Stimulated activated CD4-positive, alpha-beta T cell treated with anti-CD3 and anti-CD28 coated beads, Interleukin-2, amount 100 ng/mL, for 48 hours (primary cell): Measurements from ENCODE around the gene FAM209B.
"Not testable (repeated sequence)": the region's sequence is repeated elsewhere in the genome, so short reads cannot be mapped to it uniquely, and the experiment has no call there.

Experiments
- DNase-seq, 2 donors: peaks; one replicate each; pipeline ENCODE4 v3.0.0-alpha.2; 2020

Gene FAM209B

GRCh38 chr20:56532946-56533345 lies at the start of gene FAM209B:
Gene FAM209B (plus strand): TSS chr20:56533246. CDS start chr20:56533342, 96 bp downstream.
- not testable (repeated sequence) for DNase-seq

GRCh38 chr20:56483970-56484369 lies 49.1 kb upstream of the FAM209B start:
- DNase-seq = no peak

- DNase-seq = no peak
Measured at GRCh38 chr20:56487216-56487615, 45.8 kb upstream of the FAM209B start.

- no peak for DNase-seq
Measured at GRCh38 chr20:56488566-56488965, 44.5 kb upstream of the FAM209B start.

- DNase-seq = no peak
Measured at GRCh38 chr20:56501116-56501515, 31.9 kb upstream of the FAM209B start.

- DNase-seq = no peak
Measured at GRCh38 chr20:56503916-56504315, 29.1 kb upstream of the FAM209B start.

GRCh38 chr20:56504373-56505005 lies 28.6 kb upstream of the FAM209B start:
- DNase-seq = peak; percentile 9

GRCh38 chr20:56506103-56506502 lies 26.9 kb upstream of the FAM209B start:
- DNase-seq = no peak

GRCh38 chr20:56511926-56512325 lies 21.1 kb upstream of the FAM209B start:
- DNase-seq = no peak

GRCh38 chr20:56513161-56514150 lies 19.6 kb upstream of the FAM209B start:
- DNase-seq = no peak

GRCh38 chr20:56516631-56517030 lies 16.4 kb upstream of the FAM209B start:
- DNase-seq = no peak

GRCh38 chr20:56517211-56517610 lies 15.8 kb upstream of the FAM209B start:
- DNase-seq = no peak

- DNase-seq = no peak
Measured at GRCh38 chr20:56517641-56518040, 15.4 kb upstream of the FAM209B start.

GRCh38 chr20:56518126-56518525 lies 14.9 kb upstream of the FAM209B start:
- no peak for DNase-seq

GRCh38 chr20:56518721-56519398 lies 14.2 kb upstream of the FAM209B start:
- no peak for DNase-seq

GRCh38 chr20:56519551-56519950 lies 13.5 kb upstream of the FAM209B start:
- DNase-seq = no peak

GRCh38 chr20:56520180-56520579 lies 12.9 kb upstream of the FAM209B start:
- DNase-seq = no peak

- DNase-seq = not testable (repeated sequence)
Measured at GRCh38 chr20:56520746-56521354, 12.2 kb upstream of the FAM209B start.

GRCh38 chr20:56522311-56522710 lies 10.7 kb upstream of the FAM209B start:
- DNase-seq = no peak

GRCh38 chr20:56524444-56524843 lies 8.6 kb upstream of the FAM209B start, which contains the start of gene FAM209A:
Gene FAM209A (plus strand): TSS chr20:56524744. CDS start chr20:56524809, 65 bp downstream.
- DNase-seq = not testable (repeated sequence)

GRCh38 chr20:56527521-56527920 lies 5.5 kb upstream of the FAM209B start:
- no peak for DNase-seq

GRCh38 chr20:56537997-56538396 lies 5.0 kb downstream of the FAM209B start:
- DNase-seq = no peak

GRCh38 chr20:56540415-56540814 lies 7.4 kb downstream of the FAM209B start:
- no peak for DNase-seq
